KOPT-K1 (cell line): ENCODE data around the gene C1QL1.

Experiments
- H3K27ac ChIP-seq: fragments of 200-600 bp; sonication (generic); 2 replicates; pipeline ENCODE4 v1.5.1; 2016; ENCODE audit warnings: antibody characterized with exemption, mild to moderate bottlenecking, low read depth, low read length; ENCODE audit not compliant: poor library complexity, severe bottlenecking
- H3K36me3 ChIP-seq: fragments of 200-600 bp; sonication (generic); 2 replicates; pipeline ENCODE4 v1.5.1; 2017; ENCODE audit warnings: antibody characterized with exemption, mild to moderate bottlenecking, low read length, moderate library complexity; ENCODE audit not compliant: insufficient read depth
- H3K9me3 ChIP-seq: fragments of 200-600 bp; sonication (generic); 2 replicates; pipeline ENCODE4 v1.5.1; 2017; ENCODE audit warnings: antibody characterized with exemption, low read length, mild to moderate bottlenecking; ENCODE audit not compliant: insufficient read depth, poor library complexity, severe bottlenecking

Gene C1QL1

DNA sequence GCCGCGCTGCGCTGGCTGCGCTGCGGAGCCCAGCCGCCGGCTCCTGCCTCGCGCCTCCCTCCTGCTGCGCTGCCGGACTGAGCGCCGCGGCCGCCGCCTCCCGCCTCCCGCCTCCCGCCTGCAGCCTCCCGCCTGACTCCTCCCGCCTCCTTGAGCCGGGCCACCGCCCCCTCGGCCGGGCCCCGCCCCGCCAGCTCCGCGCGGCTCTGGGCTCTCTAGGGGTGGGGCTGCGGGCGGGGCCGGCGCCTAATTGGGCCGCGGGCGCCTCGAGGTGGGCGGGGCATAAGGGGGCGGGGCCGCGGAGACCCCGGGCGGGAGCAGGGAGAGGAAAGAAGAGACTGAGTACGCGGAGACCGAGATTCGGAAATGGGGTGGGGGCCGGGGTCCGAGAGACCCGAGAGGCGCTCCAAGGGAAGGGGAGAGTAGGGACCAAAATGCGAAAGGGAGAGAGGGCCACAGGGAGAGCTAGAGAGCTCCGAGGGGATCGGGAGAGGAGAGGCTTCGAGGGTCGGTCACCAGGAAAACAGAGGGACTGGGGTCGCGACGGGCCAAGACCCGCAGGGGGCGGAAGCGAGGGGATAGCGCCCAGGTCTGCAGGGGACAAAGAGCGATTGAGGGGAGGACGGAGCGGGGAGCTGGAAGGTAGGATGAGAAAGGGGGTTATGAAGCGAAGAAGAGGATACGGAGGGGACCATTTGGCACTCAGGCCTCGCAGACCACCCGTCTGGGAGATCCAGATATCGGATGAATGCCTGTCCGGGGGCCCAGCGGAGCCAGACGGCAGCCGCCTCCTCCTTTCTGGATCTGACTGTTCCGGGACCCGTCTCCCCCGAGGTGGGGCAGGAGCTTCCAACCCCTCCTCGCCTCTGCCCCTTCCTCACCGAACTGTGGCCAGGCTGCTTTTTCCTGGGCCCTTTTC is at the start of gene C1QL1:
TSS of gene C1QL1 (minus strand) at position 79 of the 919 bp plus-strand sequence. CDS start 255 bp downstream, outside the sequence.
- Histone ChIP-seq H3K27ac (no peak within 1 kb of the TSS), H3K9me3 (no peaks in the 10 kb centered on the region), H3K36me3 (no peaks in the 10 kb centered on the region)

DNA sequence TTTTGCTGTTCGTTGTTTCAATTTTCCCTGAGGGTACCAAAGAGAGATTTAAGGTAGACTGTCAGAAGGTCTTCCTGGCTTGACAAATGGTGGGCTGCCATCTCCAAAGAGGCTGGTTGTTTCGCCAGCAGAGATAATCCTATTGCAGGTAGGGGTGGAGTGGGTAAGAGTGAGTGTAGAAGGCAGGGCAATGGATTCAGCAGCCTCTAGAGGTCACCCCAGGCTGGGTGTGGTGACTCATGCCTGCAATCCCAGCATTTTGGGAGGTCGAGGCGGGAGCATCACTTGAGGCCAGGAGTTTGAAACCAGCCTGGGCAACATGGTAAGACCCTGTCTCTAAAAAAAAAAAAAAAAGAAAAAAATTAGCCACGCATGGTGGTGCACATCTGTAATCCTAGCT is 48.7 kb upstream of the C1QL1 start:
- Histone ChIP-seq H3K9me3 (no peaks in the 10 kb centered on the region), H3K36me3 (no peaks in the 10 kb centered on the region), H3K27ac (no peak overlapping the region)

DNA sequence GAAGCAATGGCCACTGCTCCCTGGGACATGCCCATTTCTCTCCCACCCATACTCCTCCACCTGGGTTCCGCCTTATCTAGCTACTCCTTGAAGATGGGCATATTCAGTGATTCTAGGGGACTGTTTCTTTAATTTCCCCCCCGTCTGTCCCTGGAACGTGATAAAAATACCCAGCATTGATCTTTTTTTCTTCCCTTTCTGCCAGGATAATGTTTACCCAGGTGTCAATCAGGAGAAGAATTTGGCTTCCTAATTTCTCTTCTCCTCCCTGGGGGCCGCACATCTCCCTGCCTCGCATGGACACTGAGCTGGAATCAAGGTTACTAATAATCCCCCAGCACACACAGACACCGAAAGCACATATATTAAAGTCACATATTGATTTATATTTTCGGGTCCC is 48.1 kb upstream of the C1QL1 start:
- Histone ChIP-seq H3K36me3 (no peaks in the 10 kb centered on the region), H3K27ac (no peak overlapping the region), H3K9me3 (no peaks in the 10 kb centered on the region)

DNA sequence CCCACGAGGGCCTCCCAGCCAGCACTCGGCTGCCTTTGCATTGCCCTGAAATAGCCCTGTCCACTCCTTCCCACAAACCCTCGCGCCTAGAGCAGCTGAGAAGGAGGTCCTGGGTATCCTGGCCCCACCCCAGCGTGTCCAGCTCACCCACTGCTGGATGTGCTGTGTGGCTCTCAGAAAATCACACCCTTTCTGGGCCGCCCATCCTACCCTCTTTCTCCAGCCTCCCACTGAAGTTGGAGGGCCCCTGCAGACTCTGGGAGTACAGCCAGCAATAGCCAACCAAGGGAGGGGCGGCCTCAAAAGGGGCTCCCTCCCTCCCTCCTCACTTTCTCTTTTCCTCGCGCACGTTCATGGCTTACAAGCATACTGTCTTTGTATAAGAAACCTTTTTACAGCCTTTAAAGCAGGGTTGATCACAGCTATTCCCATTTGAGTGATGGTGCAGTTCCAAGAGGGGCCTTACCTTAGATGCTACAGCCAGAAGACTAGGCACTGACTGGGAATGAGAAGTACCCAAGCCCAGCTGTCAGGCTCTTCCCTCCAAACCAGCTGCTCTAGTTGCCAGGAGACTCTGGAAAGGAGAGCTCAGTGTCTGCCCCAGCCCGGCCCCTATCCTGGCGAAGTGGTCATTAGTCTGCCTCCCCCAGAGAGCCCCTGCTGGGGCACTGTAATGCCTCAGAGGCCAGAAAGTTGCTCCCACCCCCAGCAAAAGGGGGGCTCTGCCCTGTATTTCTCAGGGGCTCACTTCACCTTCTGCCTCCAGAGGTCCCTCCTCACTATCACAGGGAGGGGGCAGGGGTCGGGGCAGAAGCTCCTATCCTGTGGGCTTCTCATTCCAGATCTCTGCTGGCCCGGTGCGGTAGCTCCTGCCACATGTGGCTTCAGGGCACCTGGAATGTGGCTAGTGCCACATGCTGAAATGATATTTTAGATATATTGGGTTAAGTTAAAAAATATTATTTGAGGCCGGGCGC is 45.2 kb upstream of the C1QL1 start:
- no peaks in the 10 kb centered on the region for H3K36me3 ChIP-seq
- H3K9me3 ChIP-seq = no peaks in the 10 kb centered on the region
- no peak overlapping the region for H3K27ac ChIP-seq

DNA sequence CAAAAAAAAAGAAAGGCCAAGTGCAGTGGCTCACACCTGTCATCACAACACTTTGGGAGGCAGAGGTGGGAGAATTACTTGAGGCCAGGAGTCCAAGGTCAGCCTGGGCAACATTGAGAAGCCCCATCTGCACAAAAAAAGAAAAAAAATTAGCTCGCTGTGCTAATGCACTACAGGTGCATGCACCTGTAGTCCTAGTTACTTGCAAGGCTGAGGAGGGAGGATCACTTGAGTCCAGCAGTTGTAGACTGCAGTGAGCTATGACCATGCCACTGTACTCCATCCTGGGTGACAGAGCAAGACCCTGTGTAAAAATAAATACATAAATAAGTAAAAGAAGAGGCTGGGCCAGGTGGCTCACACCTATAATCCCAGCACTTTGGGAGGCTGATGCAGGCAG is 43.7 kb upstream of the C1QL1 start:
- H3K36me3 ChIP-seq = no peaks in the 10 kb centered on the region
- no peak overlapping the region for H3K27ac ChIP-seq
- H3K9me3 ChIP-seq = no peaks in the 10 kb centered on the region

DNA sequence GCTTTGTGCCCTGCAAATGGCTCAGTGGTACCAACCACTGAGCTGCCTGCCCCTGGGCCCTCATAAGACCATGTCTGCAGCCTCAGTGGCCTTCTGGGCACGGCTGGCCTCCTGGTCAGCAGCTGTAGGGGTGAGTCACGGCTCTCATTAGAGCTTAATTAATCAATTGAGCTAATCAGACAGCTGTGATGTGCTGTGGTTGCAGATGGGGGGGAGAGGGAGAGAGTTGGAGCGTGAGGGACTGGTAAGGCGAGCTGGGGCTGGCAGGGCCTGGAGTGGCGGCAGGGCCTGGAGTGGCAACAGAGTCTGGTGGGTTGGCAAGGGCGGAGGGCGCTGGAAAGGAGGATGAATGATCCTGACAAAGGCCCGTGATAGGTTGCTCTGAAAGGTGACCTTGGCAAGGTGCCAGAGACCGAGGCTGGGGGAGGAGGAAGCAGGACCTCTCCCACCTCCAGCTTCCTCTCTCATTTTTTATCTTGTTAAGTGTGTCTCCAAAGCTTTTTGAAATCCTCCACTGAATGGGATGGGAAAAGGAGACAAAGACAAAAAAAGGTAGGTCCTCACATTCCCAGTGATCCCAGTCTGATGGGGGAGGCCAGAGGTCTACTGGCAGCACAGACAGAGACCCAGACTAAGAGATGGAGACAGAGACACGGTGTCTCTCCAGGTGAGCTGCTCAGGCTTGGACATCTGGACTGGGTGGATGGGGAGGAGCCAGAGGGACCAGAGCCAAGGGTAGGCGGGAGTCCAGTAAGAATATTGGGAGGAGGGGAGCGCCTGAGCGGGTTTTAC is 41.8 kb upstream of the C1QL1 start:
- Histone ChIP-seq H3K27ac (no peak overlapping the region), H3K36me3 (no peaks in the 10 kb centered on the region)

DNA sequence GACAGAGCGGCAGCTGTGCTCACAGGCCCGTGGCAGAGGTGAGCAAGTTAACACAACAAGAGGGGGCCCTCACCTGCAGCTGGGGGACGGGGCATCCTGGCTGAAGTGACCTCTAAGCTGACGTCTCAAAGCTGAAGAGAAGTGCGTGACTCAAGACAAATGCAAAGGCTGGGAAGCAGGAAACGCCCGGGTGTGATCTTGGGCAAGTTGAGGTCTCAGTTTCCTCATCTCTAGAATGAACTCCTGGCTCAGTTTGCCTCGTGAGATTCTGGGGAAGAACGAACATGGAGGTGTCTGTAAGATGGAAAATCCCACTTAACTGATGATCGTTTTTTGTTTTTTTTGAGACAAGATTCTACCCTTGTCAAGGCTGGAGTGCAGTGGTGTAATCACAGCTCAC is 40.1 kb upstream of the C1QL1 start:
- Histone ChIP-seq H3K27ac (no peak overlapping the region), H3K9me3 (no peaks in the 10 kb centered on the region)

More for the DNA sequence above, 41.8 kb upstream of the C1QL1 start:
- no peaks in the 10 kb centered on the region for H3K9me3 ChIP-seq

DNA sequence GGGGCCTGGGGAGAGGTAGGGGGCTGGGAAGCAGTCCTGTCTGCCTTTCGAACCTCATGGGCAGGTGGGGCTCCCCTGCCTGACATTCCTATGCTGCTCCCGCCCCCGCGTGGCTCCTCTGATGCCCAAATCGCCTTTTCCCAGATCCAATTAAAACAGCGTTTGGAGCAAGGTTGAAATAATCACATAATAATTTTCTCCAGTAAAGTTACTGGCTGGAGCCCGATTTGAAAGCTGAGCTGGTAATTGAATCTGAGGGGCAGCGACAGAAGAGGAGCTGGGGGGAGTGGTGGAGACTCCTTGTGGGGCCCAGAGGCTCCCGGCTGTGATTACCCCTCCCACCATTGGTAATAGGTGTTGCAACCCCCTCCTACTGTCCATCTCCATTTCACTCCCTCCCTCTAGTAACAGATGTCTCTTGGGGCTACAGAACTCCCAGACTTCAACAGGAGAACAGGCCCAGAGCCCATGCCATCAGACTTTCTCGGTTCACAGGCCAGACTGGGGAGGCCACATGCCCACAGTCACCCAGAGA is 38.9 kb upstream of the C1QL1 start:
- Histone ChIP-seq H3K36me3 (no peaks in the 10 kb centered on the region), H3K27ac (no peak overlapping the region), H3K9me3 (no peaks in the 10 kb centered on the region)

More for the DNA sequence above, 40.1 kb upstream of the C1QL1 start:
- no peaks in the 10 kb centered on the region for H3K36me3 ChIP-seq

DNA sequence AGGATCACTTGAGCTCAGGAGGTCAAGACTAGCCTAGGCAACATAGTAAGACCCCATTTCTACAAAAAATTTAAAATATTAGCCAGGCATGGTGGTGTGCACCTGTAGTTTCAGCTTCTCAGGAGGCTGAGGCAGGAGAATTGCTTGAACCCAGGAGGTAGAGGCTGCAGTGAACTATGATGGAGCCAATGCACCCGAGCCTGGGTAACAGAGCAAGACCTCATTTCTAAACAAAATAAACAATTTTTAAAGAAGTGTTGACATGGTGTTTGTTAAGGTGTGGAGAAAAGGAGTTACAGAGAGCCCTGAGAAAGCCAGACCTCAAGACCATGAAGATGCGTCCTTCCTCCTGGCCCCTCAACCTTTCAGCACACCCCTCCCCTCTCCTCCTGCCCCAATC is 37.6 kb upstream of the C1QL1 start:
- Histone ChIP-seq H3K36me3 (no peaks in the 10 kb centered on the region), H3K9me3 (no peaks in the 10 kb centered on the region), H3K27ac (no peak overlapping the region)

DNA sequence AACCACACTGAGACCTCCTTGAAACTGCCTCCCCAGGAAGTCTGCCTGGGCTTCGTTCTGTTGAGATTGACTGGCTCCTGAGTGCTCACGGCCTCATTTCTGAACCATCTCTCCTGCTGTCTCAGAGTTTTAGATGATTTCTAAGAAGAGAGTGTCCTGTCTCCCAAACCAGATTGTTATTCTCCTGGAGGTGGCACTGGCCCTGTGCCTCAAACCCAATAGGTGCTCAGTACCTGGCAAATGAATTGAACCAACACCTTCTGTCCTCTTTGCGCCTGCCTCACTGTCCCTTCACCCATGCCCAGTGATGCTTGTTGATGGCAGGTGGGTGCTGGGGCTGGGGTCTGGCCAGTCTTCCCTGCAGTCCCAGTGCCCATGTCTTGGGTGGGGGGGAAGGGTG is 36.3 kb upstream of the C1QL1 start:
- no peak overlapping the region for H3K27ac ChIP-seq
- H3K9me3 ChIP-seq = peaks cover 5% of the 10 kb centered on the region
- H3K36me3 ChIP-seq = no peaks in the 10 kb centered on the region

DNA sequence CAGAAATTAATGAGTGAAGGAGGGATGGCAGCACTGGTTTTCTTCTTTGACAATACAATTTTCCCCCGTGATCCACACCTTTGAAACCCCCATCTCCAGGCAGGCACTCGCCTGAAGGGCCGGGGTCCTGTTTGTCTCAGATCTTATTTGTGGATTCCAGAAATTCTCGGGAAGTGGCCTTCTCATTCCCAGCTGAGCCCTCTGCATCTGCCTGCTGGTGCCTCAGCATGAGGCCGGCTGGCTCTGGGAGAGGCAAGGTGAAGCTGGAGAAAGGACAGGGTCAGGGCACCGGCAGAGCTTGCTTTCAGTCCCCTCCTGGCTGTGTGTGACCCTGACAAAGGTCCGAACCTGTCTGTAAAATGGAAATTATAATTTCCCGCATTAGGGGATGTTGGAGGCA is 35.8 kb upstream of the C1QL1 start:
- H3K9me3 ChIP-seq = peaks cover 8% of the 10 kb centered on the region
- no peaks in the 10 kb centered on the region for H3K36me3 ChIP-seq
- no peak overlapping the region for H3K27ac ChIP-seq

DNA sequence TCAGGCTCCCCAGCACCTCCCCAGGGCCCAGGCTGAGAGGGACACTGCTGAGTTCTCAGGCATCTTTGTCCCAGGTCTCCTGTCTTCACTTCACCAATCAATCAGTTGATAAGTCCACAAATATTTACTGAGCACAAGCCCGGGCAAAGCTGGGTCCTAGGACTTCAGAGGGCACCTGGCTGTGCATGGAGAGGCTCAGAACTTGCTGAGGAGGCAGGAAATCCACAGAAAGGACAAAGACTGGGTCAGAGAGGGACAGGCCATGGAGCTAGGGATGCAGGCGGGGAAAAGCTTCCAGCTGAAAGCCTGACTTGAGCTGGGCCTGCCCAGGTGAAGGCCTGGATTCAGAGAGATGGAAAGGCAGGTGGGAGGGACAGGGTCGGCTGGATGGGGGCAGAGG is 33.2 kb upstream of the C1QL1 start:
- Histone ChIP-seq H3K36me3 (no peaks in the 10 kb centered on the region), H3K9me3 (peaks cover 8% of the 10 kb centered on the region), H3K27ac (no peak overlapping the region)

DNA sequence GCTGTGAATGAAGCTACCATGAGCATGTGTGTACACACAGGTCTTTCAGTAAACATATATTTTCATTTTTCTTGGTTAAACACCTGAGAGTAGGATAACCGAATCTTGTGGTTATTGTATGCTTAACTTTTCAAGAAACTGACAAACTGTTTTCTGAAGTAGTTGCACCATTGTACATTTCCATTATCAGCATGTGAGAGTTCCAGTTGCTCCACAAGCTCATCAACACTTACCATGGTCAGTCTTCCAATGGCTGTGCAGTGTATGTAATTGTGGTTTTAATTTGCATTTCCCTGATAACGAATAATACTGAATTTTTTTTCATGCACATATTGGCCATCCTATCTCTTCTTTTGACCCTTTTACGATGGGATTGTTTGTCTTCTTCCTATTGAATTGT is 31.3 kb upstream of the C1QL1 start:
- Histone ChIP-seq H3K36me3 (no peaks in the 10 kb centered on the region), H3K9me3 (peaks cover 8% of the 10 kb centered on the region), H3K27ac (no peak overlapping the region)

DNA sequence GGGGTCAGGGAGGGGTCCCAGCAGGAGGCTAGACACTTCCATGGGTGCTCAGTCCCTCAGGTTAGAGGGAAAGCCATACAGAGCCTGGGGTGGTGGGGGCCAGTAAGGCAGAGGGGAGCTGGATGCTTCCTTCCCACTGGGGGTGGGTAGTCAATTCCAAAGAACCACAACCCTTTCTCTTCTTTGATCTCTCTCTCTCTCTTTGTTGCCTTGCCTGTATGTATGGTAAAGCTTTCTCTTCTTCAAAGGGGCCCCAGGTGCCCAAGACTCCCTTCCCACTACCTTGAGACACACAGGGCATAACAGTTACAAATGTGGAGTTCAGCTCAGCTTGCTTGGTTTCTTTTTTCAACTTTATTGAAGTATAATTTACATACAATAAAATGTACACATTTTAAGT is 30.5 kb upstream of the C1QL1 start:
- Histone ChIP-seq H3K27ac (no peak overlapping the region), H3K36me3 (no peaks in the 10 kb centered on the region), H3K9me3 (peaks cover 8% of the 10 kb centered on the region)
